HG03575 (cell line): ENCODE data around the gene TNNT3.

Experiments used
- ATAC-seq: cut with Tn5 transposase; IDR thresholded peaks from one replicate; pipeline ENCODE4 v1.9.1; 2021; ENCODE audit not compliant: unreplicated experiment, insufficient number of reproducible peaks, low FRiP score; ENCODE audit errors: extremely low read depth

The TNNT3 gene

DNA sequence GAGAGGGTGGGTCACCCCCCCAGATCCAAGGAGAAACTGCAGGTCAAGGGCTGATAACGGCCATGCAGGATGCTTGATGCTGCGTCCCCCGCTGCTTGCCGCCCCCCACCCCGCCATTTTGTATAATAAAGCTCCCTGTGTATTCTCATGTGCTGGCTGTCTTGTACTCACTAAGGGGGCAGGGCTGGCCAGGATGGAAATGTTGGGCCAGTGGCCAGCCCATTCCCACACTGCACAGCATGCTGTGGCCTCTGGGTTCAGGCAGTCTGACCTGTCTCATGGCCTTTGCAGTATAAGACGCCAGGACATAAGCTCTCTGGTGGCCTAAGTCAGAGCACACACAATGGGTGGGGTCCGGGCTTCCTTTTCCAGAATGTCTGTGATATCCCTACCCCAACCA lies 27.4 kb upstream of the TNNT3 start:
- ATAC-seq = no peak

- no peak for ATAC-seq
Observed at GRCh38 chr11:1892558-1892957, 26.9 kb upstream of the TNNT3 start.

DNA sequence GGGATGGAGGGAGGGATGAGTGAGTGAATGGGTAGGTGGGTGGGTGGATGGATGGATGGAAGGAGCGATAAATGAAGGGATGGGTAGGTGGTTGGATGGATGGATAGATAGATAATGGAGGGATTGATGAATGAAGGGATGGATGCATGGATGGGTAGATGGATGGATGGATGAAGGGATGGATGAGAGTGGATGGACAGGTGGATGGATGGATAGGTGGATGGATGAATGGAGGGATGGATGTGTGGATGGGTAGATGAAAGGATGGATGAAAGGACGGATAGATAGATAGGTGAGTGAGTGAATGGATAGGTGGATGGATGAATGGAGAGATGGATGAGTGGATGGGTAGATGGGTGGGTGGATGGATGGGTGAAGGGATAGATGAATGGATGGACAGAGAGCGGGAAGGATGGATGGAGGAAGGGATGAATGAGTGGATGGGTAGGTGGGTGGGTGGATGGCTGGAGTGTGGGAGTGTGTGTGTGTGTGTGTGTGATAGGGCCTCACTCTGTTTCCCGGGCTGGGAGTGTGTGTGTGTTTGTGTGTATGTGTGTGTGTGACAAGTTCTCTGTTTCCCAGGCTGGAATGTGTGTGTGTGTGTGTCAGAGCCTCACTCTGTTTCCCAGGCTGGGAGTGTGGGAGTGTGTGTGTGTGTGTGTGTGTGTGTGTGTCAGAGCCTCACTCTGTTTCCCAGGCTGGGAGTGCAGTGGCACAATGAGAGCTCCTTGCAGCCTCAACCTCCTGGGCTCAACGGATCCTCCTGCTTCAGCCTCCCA lies 25.7 kb upstream of the TNNT3 start:
- ATAC-seq = no peak

DNA sequence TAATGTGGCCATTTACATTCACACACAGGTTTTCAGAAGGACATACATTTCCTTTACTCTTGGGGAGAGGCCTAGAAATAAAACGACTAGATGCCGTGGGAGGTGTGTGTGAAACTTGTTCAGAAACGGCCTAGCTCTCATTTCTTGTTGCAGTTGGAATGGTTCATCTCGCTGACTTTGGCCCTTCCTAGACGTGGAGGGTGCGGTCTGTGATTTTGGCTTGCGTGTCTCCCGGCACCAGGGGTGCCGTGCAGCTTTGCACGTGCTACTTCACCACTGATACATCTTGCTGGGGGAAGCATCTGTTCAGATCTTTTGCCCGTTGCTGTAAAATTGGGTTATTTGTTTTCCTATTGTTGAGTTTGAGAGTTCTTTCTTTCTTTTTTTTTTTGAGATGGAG lies 24.7 kb upstream of the TNNT3 start:
- ATAC-seq = no peak

GRCh38 chr11:1896468-1896867 lies 23.0 kb upstream of the TNNT3 start:
- no peak for ATAC-seq

DNA sequence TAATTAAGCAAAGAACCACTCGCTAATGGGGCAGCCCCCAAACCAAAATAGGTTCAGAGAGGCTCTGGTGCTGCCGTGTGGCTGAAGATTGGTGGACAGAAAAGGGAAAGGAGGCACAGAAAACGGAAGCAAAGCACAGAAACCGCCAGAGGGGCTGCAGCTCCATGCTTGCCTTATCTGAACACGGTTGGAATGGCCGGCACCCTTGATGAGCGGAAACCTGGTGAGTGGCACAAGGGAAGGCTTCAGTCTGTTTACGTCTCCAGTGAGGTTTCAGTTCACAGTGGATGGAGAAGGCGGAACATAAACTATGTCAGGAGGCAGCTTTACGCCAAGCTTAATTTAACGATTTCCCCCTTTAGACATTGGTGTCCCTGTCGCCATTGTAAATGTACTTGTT lies 22.6 kb upstream of the TNNT3 start:
- no peak for ATAC-seq

DNA sequence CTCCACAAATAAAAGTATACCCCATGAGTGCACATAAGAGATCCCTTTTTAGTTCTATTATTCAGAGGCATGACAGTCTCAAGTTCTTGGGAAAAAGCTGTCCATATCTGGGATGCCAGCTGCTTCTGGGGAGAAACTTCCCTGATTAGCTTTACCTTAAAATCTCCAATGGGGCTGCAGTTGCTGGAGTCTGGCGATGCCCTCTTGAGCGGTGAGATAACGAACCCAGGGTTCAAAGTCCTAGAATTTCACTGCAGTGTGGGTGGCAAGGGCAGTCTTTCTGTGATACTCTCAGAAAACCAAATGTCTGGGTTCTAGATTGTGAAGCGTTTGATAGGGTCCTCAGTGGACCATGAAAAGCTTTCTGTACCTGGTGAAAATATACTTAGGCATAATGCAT lies 20.4 kb upstream of the TNNT3 start:
- ATAC-seq = no peak

GRCh38 chr11:1899686-1900085 lies 19.8 kb upstream of the TNNT3 start:
- no peak for ATAC-seq

DNA sequence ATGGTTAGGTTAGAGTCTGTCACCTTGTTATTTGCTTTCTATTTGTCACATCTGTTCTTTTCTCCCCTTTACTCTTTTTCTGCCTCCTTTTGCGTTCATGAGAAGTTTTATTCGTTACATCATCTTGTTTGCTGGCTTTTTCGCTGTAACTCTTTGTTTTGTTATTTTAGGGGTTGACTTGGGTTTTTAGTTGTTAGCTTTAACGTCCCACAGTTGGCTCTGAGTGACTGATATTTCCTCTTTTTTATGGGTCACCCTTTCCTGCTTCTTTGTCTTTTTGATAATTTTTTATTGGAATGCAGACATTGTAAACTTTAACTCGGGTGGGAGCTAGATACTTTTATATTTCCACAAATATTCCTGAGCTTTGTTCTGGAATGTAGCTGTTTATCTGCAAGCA lies 13.3 kb upstream of the TNNT3 start:
- ATAC-seq = no peak

DNA sequence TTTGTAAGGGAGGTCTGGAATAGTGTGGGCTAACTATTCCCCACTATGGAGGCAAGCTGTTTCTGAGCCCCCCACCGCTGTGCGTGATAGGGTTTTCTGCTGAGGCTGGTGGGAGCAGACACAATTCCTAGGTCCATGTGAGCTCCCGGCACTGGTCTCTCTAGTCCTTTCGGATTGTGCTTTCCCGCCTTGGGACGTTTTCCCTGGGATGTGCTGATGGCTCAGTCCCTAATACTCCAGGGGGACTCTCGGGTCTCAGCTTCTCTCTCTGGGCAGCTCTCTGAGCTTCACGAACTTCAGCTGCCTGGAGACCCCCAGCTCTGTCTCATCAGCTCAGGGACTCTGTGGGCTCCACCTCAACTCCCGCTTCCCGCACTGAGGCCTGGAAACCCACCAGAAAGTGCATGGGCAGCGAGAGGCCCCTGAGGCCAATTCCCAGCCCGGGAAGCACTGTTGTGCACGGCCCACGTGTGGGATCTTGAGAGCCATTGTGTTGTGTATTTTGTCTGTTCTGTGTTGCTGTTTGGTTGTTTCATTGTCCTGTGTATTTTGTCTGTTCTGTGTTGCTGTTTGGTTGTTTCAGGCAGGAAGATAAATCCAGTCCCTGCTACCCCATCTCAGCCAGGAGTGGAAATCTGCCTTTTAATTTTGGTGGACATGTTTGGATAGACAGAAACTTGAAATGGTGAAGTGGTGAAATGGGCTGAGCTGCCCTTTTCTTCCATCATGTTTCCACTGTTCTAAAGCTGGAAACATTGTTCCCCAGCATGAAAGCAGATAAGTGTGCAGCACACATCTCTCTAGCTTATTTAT lies 12.7 kb upstream of the TNNT3 start:
- no peak for ATAC-seq

DNA sequence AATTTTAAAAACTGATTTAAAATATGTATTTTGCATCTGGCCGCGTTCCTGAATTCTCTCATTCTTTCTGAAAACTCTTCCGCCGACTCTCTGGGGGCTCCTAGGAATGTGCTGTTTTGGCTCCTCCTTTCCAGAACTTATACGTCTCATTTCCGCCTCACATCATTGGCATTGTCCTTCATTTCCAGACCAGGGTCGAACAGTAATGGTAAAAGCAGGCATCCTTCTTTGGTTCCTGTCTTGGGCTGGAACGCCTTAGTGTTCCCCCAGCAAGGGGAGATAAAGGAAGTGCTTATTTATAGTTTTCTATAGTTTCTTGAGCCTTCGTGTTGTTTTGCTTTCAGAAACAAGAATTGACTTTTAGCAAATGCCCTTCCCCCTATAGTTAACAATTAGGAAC lies 10.9 kb upstream of the TNNT3 start:
- no peak for ATAC-seq

GRCh38 chr11:1909524-1909923 lies 10.0 kb upstream of the TNNT3 start:
- no peak for ATAC-seq

GRCh38 chr11:1912289-1912878 lies 7.1 kb upstream of the TNNT3 start:
- no peak for ATAC-seq

DNA sequence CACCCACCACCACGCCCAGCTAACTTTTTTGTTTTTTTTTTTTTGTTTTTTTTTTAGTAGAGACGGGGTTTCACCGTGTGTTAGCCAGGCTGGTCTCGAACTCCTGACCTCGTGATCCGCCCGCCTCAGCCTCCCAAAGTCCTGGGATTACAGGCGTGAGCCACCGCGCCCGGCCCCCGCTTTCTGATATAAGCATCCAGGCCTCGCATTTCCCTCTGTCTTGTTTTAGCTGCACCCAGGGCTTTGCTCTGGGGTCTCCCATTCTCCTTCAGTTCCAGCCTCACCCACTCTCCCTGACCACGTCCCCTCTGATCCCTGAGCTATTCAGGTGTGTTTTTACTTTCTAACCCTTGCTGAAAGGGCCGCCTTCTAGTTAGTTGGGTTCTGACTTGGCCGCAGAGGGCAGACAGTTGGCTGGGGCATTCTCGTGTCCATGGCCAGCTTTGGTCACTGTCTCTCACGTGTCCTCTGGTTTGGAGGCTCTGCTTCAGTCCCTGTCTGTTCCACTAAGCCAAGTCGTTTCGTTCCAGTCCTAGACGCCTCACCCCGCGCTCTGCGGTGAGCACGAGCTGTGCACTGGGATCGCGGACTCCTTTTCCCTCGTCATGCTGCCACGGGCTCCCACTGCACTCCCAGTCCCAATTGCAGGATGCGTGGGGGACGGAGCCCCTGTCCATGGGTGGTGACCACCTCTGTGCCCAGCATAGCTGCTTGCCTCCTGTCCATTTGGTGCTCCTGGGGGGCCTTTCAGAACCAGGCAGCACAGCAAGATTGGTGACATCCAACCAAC lies 6.0 kb upstream of the TNNT3 start:
- no peak for ATAC-seq

DNA sequence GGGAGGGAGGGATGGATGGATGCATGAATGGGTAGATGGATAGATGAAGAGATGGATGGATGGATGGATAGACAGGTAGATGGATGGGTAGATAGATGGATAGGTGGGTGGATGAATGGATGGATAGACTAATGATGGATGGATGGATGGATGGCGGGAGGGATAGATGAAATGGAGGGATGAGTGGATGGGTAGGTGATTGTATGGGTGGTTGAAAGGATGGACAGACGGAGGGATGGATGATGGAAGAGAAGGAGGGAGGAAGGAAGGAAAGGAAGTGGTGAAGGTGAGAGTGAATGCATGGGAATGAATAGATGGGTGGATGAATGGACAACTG lies 3.7 kb upstream of the TNNT3 start:
- no peak for ATAC-seq

- ATAC-seq = no peak
Observed at GRCh38 chr11:1916132-1916985, 3.1 kb upstream of the TNNT3 start.

GRCh38 chr11:1916986-1917522 lies 2.4 kb upstream of the TNNT3 start:
- ATAC-seq = no peak
